IMR-90 (cell line): ENCODE results near the gene AGBL1. TPM values are rescaled to one million over a fixed set of nuclear protein-coding genes. Genes with fewer than 3 reads are reported as not detected.

Source experiments
- ATAC-seq: fragments of 200-7000 bp; cut with Tn5 transposase; 2 replicates; pipeline ENCODE4 v1.9.1; 2020; ENCODE audit warnings: low read depth, mild to moderate bottlenecking, moderate library complexity
- BruUV-seq: library from RNA; stranded (reverse); fragments of 400-500 nt; replicated peaks from 2 replicates; lab custom pipeline; 2021; lab: Mats Ljungman, UMichigan
- CTCF ChIA-PET: fragments of 300-600 bp; formaldehyde crosslinking; extraction: SDS; loops from one replicate; lab custom pipeline; 2021; ENCODE audit warnings: antibody characterized with exemption; lab: Yijun Ruan, JAX
- POLR2A ChIA-PET: fragments of 300-600 bp; sonication (Branson Sonifier 250); formaldehyde crosslinking; loops from one replicate; lab custom pipeline; 2022; ENCODE audit warnings: antibody characterized with exemption; ENCODE audit not compliant: unreplicated experiment; lab: Charles Lee
- DNase-seq: peaks from one replicate; pipeline ENCODE4 v3.0.0; 2013
- H2AFZ ChIP-seq: replicated peaks from 2 replicates; pipeline ENCODE3; 2013; ENCODE audit warnings: low read length, mild to moderate bottlenecking; ENCODE audit not compliant: poor library complexity
- H2AK5ac ChIP-seq: 2 replicates; pipeline ENCODE4 v1.6.1; 2013; ENCODE audit warnings: low read depth, low read length, inconsistent platforms
- H2AK9ac ChIP-seq: replicated peaks from 2 replicates; pipeline ENCODE3; 2013; ENCODE audit warnings: mild to moderate bottlenecking, low read depth, low read length, moderate library complexity; ENCODE audit not compliant: poor library complexity
- H2BK120ac ChIP-seq: 2 replicates; pipeline ENCODE4 v1.6.1; 2013; ENCODE audit warnings: low read depth, low read length, inconsistent platforms
- H2BK15ac ChIP-seq: 3 replicates; pipeline ENCODE4 v1.6.1; 2013; ENCODE audit warnings: low read depth, low read length, inconsistent platforms
- H2BK20ac ChIP-seq: 2 replicates; pipeline ENCODE4 v1.6.1; 2013; ENCODE audit warnings: low read depth, mild to moderate bottlenecking, inconsistent platforms, low read length, moderate library complexity
- H2BK5ac ChIP-seq: 2 replicates; pipeline ENCODE4 v1.6.1; 2013; ENCODE audit warnings: mild to moderate bottlenecking, low read depth, low read length, inconsistent platforms; ENCODE audit not compliant: poor library complexity, severe bottlenecking
- H3K14ac ChIP-seq: replicated peaks from 2 replicates; pipeline ENCODE4 v1.6.1; 2013; ENCODE audit warnings: low read depth, low read length, inconsistent platforms
- H3K18ac ChIP-seq: 2 replicates; pipeline ENCODE4 v1.6.1; 2013; ENCODE audit warnings: low read depth, low read length, control low read depth
- H3K23ac ChIP-seq: 2 replicates; pipeline ENCODE4 v1.6.1; 2013; ENCODE audit warnings: low read depth, low read length, inconsistent platforms
- H3K27ac ChIP-seq: 2 replicates; pipeline ENCODE4 v1.5.1; 2013; ENCODE audit warnings: mild to moderate bottlenecking, control low read depth, low read length; ENCODE audit not compliant: insufficient read depth
- H3K27me3 ChIP-seq: 2 replicates; pipeline ENCODE4 v1.6.1; 2013; ENCODE audit warnings: low read length; ENCODE audit not compliant: control insufficient read depth, insufficient read depth
- H3K36me3 ChIP-seq: 2 replicates; pipeline ENCODE4 v1.6.1; 2013; ENCODE audit warnings: low read length, mixed read lengths; ENCODE audit not compliant: control insufficient read depth, insufficient read depth
- H3K4ac ChIP-seq: 2 replicates; pipeline ENCODE4 v1.6.1; 2013; ENCODE audit warnings: low read depth, low read length, inconsistent platforms
- H3K4me1 ChIP-seq: 2 replicates; pipeline ENCODE4 v1.6.1; 2013; ENCODE audit warnings: low read length, mixed read lengths; ENCODE audit not compliant: control insufficient read depth, insufficient read depth
- H3K4me2 ChIP-seq: 2 replicates; pipeline ENCODE4 v1.6.1; 2013; ENCODE audit warnings: low read depth, mild to moderate bottlenecking, control low read depth, low read length, moderate library complexity
- H3K4me3 ChIP-seq: 2 replicates; pipeline ENCODE4 v1.5.1; 2013; ENCODE audit warnings: low read depth, mild to moderate bottlenecking, control low read depth, low read length, moderate library complexity; ENCODE audit not compliant: insufficient read depth
- H3K56ac ChIP-seq: 2 replicates; pipeline ENCODE4 v1.6.1; 2013; ENCODE audit warnings: low read length, inconsistent platforms; ENCODE audit not compliant: insufficient read depth; ENCODE audit errors: extremely low read depth
- H3K79me1 ChIP-seq, 2 experiments: 2 replicates each; pipeline ENCODE4 v1.6.1; 2013; ENCODE audit warnings: low read length in 2 of 2, inconsistent platforms in 1 of 2, low read depth in 1 of 2
- H3K9ac ChIP-seq: 2 replicates; pipeline ENCODE4 v1.6.1; 2013; ENCODE audit warnings: low read depth, low read length, control low read depth
- H3K9me1 ChIP-seq: 2 replicates; pipeline ENCODE4 v1.6.1; 2013; ENCODE audit warnings: low read length, inconsistent platforms; ENCODE audit not compliant: insufficient read depth
- H3K9me3 ChIP-seq: 2 replicates; pipeline ENCODE4 v1.6.1; 2013; ENCODE audit warnings: low read length; ENCODE audit not compliant: control insufficient read depth, insufficient read depth
- H4K20me1 ChIP-seq: 2 replicates; pipeline ENCODE4 v1.6.1; 2013; ENCODE audit warnings: low read length, inconsistent platforms; ENCODE audit not compliant: insufficient read depth
- H4K5ac ChIP-seq: 2 replicates; pipeline ENCODE4 v1.6.1; 2013; ENCODE audit warnings: mild to moderate bottlenecking, low read depth, low read length, control low read depth
- H4K8ac ChIP-seq, 2 experiments: 2 replicates each; pipeline ENCODE4 v1.6.1; 2013; ENCODE audit warnings: low read depth in 2 of 2, low read length in 2 of 2, control low read depth in 1 of 2, inconsistent platforms in 1 of 2
- H4K91ac ChIP-seq: 2 replicates; pipeline ENCODE4 v1.6.1; 2013; ENCODE audit warnings: low read depth, low read length, inconsistent platforms; ENCODE audit not compliant: insufficient read depth
- CEBPB ChIP-seq: IDR thresholded peaks from 2 replicates; pipeline ENCODE4 v1.6.1; 2012; ENCODE audit warnings: low read depth, low read length, improper control_type of control experiment
- CTCF ChIP-seq: conservative IDR thresholded peaks from 2 replicates; pipeline ENCODE4 v1.5.1; 2012; ENCODE audit warnings: mild to moderate bottlenecking, low read depth, low read length, improper control_type of control experiment
- ELK1 ChIP-seq: fragments of 150-350 bp; IDR thresholded peaks from 2 replicates; pipeline ENCODE4 v1.6.1; 2016; ENCODE audit warnings: low read depth, mild to moderate bottlenecking, low read length, moderate library complexity, borderline replicate concordance
- MAFK ChIP-seq: IDR thresholded peaks from 2 replicates; pipeline ENCODE4 v1.6.1; 2012; ENCODE audit warnings: low read depth, low read length, improper control_type of control experiment
- NFE2L2 ChIP-seq: fragments of 150-350 bp; IDR thresholded peaks from 2 replicates; pipeline ENCODE4 v1.6.1; 2016; ENCODE audit warnings: low read depth, mild to moderate bottlenecking, low read length
- POLR2A ChIP-seq: IDR thresholded peaks from 2 replicates; pipeline ENCODE4 v1.6.1; 2012; ENCODE audit warnings: mild to moderate bottlenecking, low read depth, low read length
- RAD21 ChIP-seq: IDR thresholded peaks from 2 replicates; pipeline ENCODE4 v1.6.1; 2012; ENCODE audit warnings: low read length, improper control_type of control experiment
- RCOR1 ChIP-seq: IDR thresholded peaks from 2 replicates; pipeline ENCODE4 v1.6.1; 2012; ENCODE audit warnings: mild to moderate bottlenecking, low read length, improper control_type of control experiment; ENCODE audit not compliant: insufficient replicate concordance
- WGBS, 2 experiments: methylation state at CpG; one replicate each; pipeline versions ENCODE4 v1.1.5 to v1.1.7; 2013; ENCODE audit warnings: missing lambda C conversion rate in 2 of 2; ENCODE audit not compliant: insufficient read length in 1 of 2; ENCODE audit errors: extremely low coverage in 2 of 2; 5-methylcytosine and 5-hydroxymethylcytosine counted together
- dilution Hi-C: fragments of 300-500 bp; cut with HindIII; formaldehyde crosslinking; loops from one replicate; pipeline ENCODE4 v1.14.3; 2018; ENCODE audit warnings: low sequenced_read_pairs; ENCODE audit not compliant: unreplicated experiment
- in situ Hi-C: fragments of 300-500 bp; cut with MboI; formaldehyde crosslinking; loops from 3 replicates; pipeline ENCODE4 v1.14.3; 2019; ENCODE audit warnings: low sequenced_read_pairs, inconsistent platforms, mixed read lengths
- intact Hi-C: fragments of 100-400 bp; cut with micrococcal nuclease; formaldehyde crosslinking; loops from 2 replicates; pipeline ENCODE4 v1.10.0; 2022
- polyA plus RNA-seq, 3 experiments: library from polyadenylated mRNA; depleted of rRNA; stranded (reverse); fragments of >200 nt; gene quantifications; 2 replicates each; pipeline ENCODE4 v1.2.3, GENCODE V29; 2012; ENCODE audit warnings: low replicate concordance in 1 of 3
- total RNA-seq: library from RNA; depleted of rRNA; stranded (reverse); fragments of >200 nt; gene quantifications from 2 replicates; pipeline ENCODE4 v1.2.3, GENCODE V29; 2012

AGBL1 gene
- total and polyA plus RNA-seq, 2 of the 4 experiments (the other 2 are of a cell fraction): not detected

- Histone ChIP-seq H2BK20ac (no peak overlapping the region), H4K8ac (no peak overlapping the region), H2BK5ac (no peak overlapping the region), H3K9me3 (peaks cover 20% of the 10 kb centered on the region), H2BK120ac (no peak overlapping the region), H4K20me1 (no peaks in the 10 kb centered on the region), H3K4ac (no peak overlapping the region), H2AK9ac (no peak overlapping the region), H3K27ac (no peak overlapping the region), H3K4me1 (no peaks in the 10 kb centered on the region), H4K5ac (no peak overlapping the region), H3K4me2 (no peak overlapping the region), H3K23ac (no peak overlapping the region), H2AFZ (no peak overlapping the region), H3K56ac (no peak overlapping the region), H3K9me1 (no peaks in the 10 kb centered on the region), H3K4me3 (no peak overlapping the region), H3K14ac (no peak overlapping the region), H3K27me3 (no peaks in the 10 kb centered on the region), H3K18ac (no peak overlapping the region), H4K91ac (no peak overlapping the region), H3K79me1 (no peaks in the 10 kb centered on the region), H2BK15ac (no peak overlapping the region), H2AK5ac (no peak overlapping the region), H3K36me3 (no peaks in the 10 kb centered on the region), H3K9ac (no peak overlapping the region)
- TF ChIP-seq NFE2L2 (no peak), POLR2A (no peak), MAFK (no peak), CTCF (no peak), CEBPB (no peak), ELK1 (no peak), RAD21 (no peak), RCOR1 (no peak)
- CTCF ChIA-PET: no interaction called here
- in situ Hi-C loops: no loop called here
- 0% methylated on average over 1 of the region's 6 CpGs; no CpG with 5 or more reads in 1 of the 2 experiments for WGBS, 2 experiments
- DNase-seq: no peak
- intact Hi-C loops: no loop called here
- dilution Hi-C loops: no loop called here
- BruUV-seq: no TSS peak
- ATAC-seq: no peak
- POLR2A ChIA-PET: no interaction called here
These were observed 366.0 kb downstream of the AGBL1 start for GRCh38 chr15:86445579-86446252.
